GM19035 (cell line): ENCODE results near the gene C1orf21.
"Not testable (repeated sequence)": the region's sequence is repeated elsewhere in the genome, so short reads cannot be mapped to it uniquely, and the experiment has no call there.

Experiments
- ATAC-seq: cut with Tn5 transposase; IDR thresholded peaks from one replicate; pipeline ENCODE4 v1.9.1; 2021; ENCODE audit not compliant: unreplicated experiment

Gene C1orf21

DNA sequence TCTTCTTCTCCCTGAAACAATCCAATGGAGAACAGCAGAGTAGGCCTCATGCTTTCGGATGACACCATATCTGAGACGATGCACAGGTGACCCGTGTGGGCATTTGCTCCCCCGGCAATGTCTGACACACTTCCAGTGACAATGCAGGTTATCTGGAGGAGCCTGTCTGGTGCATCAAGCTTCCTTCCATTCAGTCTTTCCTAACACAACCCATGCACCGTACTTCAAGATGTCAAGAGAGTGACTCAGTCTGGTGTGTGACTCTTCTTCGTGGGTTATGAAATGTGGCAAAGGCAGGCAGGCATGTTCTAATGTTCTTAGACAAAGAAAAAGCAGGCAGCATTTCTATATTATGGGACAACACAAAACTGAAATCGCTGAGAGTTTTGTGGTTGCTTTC lies 208.8 kb downstream of the C1orf21 start:
- ATAC-seq: no peak

- ATAC-seq: no peak
Observed at GRCh38 chr1:184596950-184597645, 210.3 kb downstream of the C1orf21 start.

- ATAC-seq: no peak
Observed at GRCh38 chr1:184597650-184598357, 211.0 kb downstream of the C1orf21 start.

DNA sequence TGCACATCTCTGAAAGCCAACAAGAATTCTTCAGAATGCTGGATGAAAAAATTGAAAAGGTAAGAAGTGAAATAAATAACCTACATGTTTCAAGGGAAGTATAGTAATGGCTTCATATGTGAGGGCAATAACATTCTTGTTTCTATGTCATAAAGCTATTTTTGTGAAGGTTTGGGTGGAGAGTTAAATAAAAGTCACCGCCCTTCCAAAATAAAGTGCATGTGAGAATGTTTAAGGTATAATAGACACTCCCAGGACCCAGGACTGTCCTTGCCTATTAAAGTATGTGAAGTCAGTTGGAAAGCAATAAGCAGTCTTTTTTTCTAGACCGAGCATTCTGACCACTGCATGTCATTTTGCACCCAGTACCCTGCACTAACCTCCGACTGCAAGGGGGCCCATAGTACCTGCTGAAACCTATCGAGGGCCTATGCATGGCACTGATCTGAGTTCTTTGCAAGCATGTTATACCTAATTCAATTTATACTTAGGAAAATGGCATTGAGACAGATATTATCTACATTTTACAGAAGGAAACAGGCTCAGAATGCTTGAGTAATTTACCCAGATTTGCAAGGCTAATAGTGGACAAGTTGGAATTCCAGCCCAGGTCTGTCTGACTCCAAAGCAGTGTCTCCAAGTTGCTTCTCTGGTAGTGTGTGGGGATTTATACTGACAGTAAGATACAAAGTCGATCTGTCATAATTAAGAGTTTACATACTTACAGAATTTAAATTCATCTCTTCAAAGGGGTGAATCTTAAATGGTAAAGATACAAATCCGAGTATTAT lies 211.8 kb downstream of the C1orf21 start:
- no peak for ATAC-seq

DNA sequence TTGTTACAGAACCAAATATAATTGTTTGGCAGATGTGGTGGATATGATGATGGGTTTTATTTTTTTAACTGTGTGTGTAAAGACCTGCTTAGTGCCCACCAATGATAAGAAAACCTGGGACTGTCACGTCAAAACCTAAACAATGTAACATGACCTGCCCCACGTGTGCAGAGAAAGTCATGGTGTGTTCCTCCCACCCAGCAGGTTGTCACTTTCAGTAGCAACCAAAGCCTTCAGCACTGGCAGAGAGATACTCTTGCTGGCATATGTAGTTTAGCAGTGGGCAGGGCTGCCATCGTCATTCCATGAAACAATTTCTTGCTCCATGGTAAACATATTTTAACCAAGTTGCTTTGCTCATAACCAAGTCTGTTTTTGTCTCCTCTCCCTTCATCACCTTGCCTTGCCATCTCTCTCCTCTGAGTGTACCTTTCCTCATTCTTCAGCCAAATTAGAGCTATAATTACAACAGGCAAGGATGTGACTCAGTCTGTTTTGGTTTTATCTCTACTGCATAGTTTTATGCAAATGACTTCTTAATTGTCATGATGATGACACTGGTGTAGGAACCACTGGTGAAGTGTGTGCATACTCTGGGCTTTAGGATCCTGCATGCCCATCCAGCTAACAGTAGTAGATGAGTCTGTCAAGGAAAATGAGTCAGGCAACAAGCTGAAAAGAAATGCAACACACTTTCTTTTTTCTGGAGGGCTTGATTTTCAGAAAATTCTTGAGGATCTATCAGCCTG lies 217.5 kb downstream of the C1orf21 start:
- ATAC-seq: no peak

DNA sequence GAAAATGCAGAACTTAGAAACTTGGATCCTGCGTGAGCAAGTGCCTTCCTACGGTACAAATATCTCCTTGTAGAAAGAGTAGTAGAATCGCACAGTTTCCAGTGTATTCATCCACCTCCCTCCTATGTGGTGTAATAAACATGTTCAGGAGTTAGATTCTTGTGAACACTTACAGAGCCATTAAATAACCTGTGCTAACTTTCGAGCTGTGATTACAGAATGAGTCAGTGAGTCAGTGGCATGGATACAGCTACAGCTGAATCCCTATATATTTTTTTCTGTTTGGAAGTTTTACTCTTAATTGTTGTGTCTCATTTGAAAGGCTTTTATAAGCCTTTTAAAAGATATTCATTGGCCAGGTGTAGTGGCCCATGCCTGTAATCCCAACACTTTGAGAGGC lies 219.1 kb downstream of the C1orf21 start:
- ATAC-seq: no peak

DNA sequence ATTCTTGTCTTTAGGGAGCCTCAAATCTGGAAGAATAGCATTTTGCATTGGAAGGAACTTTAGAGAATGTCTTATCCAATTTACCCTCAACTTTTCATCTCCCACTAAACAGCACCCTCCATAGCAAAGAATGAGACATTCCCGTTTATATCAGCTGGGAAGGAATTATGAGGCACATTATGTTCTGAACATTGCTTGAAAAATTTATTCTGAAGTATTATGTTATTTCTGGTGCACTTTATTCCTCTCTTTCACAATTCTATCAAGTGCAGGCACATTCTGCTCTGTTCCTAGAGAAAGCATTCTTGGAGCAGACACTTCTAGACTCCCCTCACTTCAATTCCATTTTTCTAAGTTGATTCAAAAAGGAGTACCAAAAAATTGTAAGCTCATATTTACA lies 220.0 kb downstream of the C1orf21 start:
- no peak for ATAC-seq

- ATAC-seq: no peak
Observed at GRCh38 chr1:184608581-184608980, 221.8 kb downstream of the C1orf21 start.

DNA sequence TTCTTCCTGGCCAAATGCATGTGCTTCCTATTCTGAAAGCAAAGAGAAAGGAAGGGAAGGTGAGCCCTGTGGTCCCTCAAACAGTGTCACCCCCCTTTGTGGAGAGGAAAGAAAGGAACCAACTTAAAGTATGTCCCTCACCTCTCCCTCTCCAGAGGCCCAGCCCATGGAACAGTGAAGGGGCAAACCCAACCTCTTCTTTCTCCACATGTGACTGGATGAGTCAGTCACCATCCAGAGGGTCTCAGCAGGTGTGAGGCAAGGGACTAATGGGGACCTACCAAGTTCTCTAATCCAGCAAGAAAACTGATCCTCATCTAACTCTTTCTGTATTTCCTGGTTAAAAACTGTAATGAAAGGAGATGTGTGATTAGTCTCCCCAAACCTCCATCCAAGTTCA lies 222.2 kb downstream of the C1orf21 start:
- ATAC-seq: no peak

DNA sequence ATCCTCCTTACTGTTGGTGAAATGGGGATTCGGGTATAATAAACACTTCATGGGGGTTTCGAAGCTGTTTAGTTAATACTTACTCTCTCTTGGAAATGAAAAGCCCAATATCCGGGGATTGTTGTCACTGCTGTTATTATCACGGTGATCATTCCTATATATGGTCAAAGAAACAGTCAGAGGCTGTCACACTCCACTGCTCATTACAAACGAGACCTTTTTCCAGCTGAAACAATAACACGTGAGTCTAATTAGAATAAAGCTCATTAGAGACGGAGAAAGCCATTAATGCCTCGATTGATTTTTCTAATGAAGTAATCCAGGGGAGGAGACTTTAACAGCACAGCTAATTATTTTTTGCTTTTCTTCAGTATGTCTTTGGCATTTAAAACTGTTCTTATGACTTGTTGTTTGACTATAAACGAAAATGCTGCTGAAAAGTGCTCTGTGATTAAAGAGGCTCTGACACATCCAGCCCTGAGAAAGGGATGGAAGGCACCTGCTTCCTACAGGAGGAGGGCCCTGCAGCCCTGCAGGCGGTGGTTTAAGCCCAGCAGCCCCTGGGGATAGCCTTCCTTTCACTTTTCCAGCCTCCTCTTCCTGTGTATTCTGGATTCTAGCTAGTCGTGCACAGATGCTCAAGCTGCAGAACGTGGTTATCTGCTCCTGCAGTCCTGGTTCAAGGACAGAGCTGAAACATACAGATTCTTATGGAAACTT lies 224.2 kb downstream of the C1orf21 start:
- ATAC-seq: no peak

GRCh38 chr1:184612229-184612628 lies 225.4 kb downstream of the C1orf21 start:
- not testable (repeated sequence) for ATAC-seq

DNA sequence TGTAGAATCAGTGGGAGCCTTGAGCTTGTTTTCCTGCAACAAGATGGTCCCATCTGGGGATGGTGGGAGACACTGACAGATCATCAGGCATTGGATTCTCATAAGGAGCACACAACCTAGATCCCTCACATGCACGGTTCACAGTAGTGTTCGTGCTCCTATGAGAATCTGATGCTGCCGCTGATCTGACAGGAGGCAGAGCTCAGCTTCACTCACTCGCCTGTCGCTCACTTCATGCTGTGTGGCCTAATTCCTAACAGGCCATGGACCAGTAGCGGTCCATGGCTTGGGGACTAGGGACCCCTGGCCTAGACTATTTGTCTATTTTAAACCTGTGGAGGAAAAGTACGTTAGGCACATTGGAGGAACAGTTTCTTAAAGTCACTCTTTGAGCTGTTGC lies 227.8 kb downstream of the C1orf21 start:
- no peak for ATAC-seq

GRCh38 chr1:184615301-184615700 lies 228.5 kb downstream of the C1orf21 start:
- ATAC-seq: no peak

GRCh38 chr1:184616504-184616903 lies 229.7 kb downstream of the C1orf21 start:
- no peak for ATAC-seq

GRCh38 chr1:184617433-184618029 lies 230.7 kb downstream of the C1orf21 start:
- no peak for ATAC-seq

GRCh38 chr1:184618851-184619250 lies 232.0 kb downstream of the C1orf21 start:
- ATAC-seq: no peak

GRCh38 chr1:184620469-184620868 lies 233.6 kb downstream of the C1orf21 start:
- no peak for ATAC-seq

GRCh38 chr1:184621260-184621659 lies 234.4 kb downstream of the C1orf21 start:
- ATAC-seq: no peak

- no peak for ATAC-seq
Observed at GRCh38 chr1:184622136-184622823, 235.5 kb downstream of the C1orf21 start.

DNA sequence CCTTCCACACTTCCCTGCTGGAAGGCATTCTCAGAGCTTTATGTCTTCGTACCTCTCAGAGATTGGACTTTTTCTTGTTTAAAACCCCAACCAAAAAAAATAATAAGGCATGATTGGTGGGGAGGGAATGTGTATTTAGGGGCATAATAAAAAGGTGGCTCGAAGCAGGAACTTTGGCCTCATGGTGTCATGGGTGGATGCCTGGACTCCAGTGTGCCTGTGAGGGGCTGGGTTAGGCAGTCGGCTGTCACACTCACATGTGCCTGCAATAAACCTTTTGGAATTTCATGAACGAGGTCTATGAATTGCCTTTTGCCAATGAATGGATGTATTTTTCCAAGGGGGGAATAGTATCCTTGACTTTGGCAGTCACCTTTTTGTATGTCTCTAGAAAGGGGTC lies 236.6 kb downstream of the C1orf21 start:
- ATAC-seq: no peak
